ENCODE results near the gene PIGT. TPM values are rescaled to one million over a fixed set of nuclear protein-coding genes. Genes with fewer than 3 reads are reported as not detected.

The PIGT gene
- total and polyA plus RNA-seq, 2 of the 13 experiments (the other 11 are each of a cell fraction or from before 2014, with no cell fraction given), result 65.9 to 74.1 TPM

- TF ChIP-seq, protein P1, sequence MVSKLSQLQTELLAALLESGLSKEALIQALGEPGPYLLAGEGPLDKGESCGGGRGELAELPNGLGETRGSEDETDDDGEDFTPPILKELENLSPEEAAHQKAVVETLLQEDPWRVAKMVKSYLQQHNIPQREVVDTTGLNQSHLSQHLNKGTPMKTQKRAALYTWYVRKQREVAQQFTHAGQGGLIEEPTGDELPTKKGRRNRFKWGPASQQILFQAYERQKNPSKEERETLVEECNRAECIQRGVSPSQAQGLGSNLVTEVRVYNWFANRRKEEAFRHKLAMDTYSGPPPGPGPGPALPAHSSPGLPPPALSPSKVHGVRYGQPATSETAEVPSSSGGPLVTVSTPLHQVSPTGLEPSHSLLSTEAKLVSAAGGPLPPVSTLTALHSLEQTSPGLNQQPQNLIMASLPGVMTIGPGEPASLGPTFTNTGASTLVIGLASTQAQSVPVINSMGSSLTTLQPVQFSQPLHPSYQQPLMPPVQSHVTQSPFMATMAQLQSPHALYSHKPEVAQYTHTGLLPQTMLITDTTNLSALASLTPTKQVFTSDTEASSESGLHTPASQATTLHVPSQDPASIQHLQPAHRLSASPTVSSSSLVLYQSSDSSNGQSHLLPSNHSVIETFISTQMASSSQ (IDR thresholded peaks at IDR 0.05; ENCODE audit: low read depth), result no peak
- TF ChIP-seq, protein P1 (CRISPR knock-in tag; IDR thresholded peaks at IDR 0.05; ENCODE audit: borderline replicate concordance), result no peak
These were observed 7.9 kb upstream of the PIGT start, which contains the start of gene DBNDD2 (continued) for GRCh38 chr20:45407783-45408645.

GRCh38 chr20:45408646-45409213, 7.2 kb upstream of the PIGT start:
- ATAC-seq (no peak), FAIRE-seq (no peak), DNase-seq (ENCODE audit: low spot score) (no peak)
- Histone ChIP-seq H2AFZ (ENCODE audit: low read length) (no peak overlapping the region), H3K27me3 (ENCODE audit: control insufficient read depth in 1 of 2, insufficient read depth in 2 of 2, low read length in 2 of 2) (peaks cover 2 to 5% of the 10 kb centered on the region in 2 experiments; a peak in 2 of 5 replicates), H3K9ac (ENCODE audit: insufficient read depth, low read depth, low read length) (no peak overlapping the region), H3K4me3 (replicated peaks in 1 of 3; ENCODE audit: insufficient read depth in 1 of 3, low read depth in 2 of 3, low read length in 3 of 3) (no peak overlapping the region), H3K4me1 (ENCODE audit: insufficient read depth, low read length) (peaks cover 25% of the 10 kb centered on the region), H3K27ac (ENCODE audit: extremely low read length, insufficient read depth, low read length) (no peak overlapping the region), H4K20me1 (ENCODE audit: insufficient read depth, low read length) (no peaks in the 10 kb centered on the region), H3K79me2 (ENCODE audit: insufficient read depth, low read length) (no peaks in the 10 kb centered on the region), H3K9me3 (ENCODE audit: low read length) (no peaks in the 10 kb centered on the region), H3K36me3 (replicated peaks in 1 of 2; ENCODE audit: control insufficient read depth in 1 of 2, insufficient read depth in 2 of 2, low read length in 2 of 2) (no peaks in the 10 kb centered on the region), H3K4me2 (ENCODE audit: low read depth, low read length) (no peak overlapping the region)
- ChIA-PET CTCF (ENCODE audit: low intra/inter-chr PET ratio, low total read pairs) (no interaction called here), POLR2A (no interaction called here)
- TF ChIP-seq, protein P2, sequence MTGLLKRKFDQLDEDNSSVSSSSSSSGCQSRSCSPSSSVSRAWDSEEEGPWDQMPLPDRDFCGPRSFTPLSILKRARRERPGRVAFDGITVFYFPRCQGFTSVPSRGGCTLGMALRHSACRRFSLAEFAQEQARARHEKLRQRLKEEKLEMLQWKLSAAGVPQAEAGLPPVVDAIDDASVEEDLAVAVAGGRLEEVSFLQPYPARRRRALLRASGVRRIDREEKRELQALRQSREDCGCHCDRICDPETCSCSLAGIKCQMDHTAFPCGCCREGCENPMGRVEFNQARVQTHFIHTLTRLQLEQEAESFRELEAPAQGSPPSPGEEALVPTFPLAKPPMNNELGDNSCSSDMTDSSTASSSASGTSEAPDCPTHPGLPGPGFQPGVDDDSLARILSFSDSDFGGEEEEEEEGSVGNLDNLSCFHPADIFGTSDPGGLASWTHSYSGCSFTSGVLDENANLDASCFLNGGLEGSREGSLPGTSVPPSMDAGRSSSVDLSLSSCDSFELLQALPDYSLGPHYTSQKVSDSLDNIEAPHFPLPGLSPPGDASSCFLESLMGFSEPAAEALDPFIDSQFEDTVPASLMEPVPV (CRISPR knock-in tag; IDR thresholded peaks at IDR 0.05), result no peak
- WGBS (ENCODE audit: low lambda C conversion rate), result 89% methylated on average over 7 of the region's 7 CpGs
- in situ Hi-C loops (cut with HindIII; ENCODE audit: extremely low pct_ligation_motif_present, low pct_unique_long_range_greater_than_20kb), result no loop called here
- BruUV-seq (replicated peaks), result no TSS peak
- intact Hi-C loops (cut with micrococcal nuclease; ENCODE audit: unreplicated experiment), result no loop called here

All from HepG2 (cell line).